Body of pancreas (tissue), 4 donors: Measurements from ENCODE around the gene GALNT7. TPM values are rescaled to one million over a fixed set of nuclear protein-coding genes. Genes with fewer than 3 reads are reported as not detected.
A peak's percentile ranks its signal among the peaks of the same experiment; 100 is the strongest.

Experiments used
- ATAC-seq: fragments of 150-250 bp; one replicate; pipeline ENCODE4 v1.9.1; 2016
- DNase-seq, 4 donors: peaks; one replicate each; pipeline ENCODE4 v3.0.0-alpha.2; 2019
- H3K27ac ChIP-seq, 4 donors: fragments of 200-600 bp; sonication (generic); 1 replicate in 3 of 4; 2 replicates in 1 of 4; pipeline versions ENCODE4 v1.5.1 to v1.6.1; 2016 to 2019; ENCODE audit warnings: mild to moderate bottlenecking in 1 of 4, mixed read lengths in 1 of 4, moderate library complexity in 1 of 4
- H3K27me3 ChIP-seq, 2 donors: fragments of 200-600 bp; sonication (generic); one replicate each; pipeline ENCODE4 v1.6.0; 2016; ENCODE audit warnings: mild to moderate bottlenecking in 1 of 2
- H3K36me3 ChIP-seq, 2 donors: fragments of 200-600 bp; sonication (generic); replicated peaks in 1 of 2; 2 replicates each; pipeline ENCODE4 v1.5.1; 2016; ENCODE audit warnings: low read depth in 2 of 2; ENCODE audit not compliant: insufficient read depth in 1 of 2
- H3K4me1 ChIP-seq: fragments of 200-600 bp; sonication (generic); one replicate; pipeline ENCODE4 v1.6.0; 2016
- H3K4me3 ChIP-seq, 2 donors: fragments of 200-600 bp; sonication (generic); 1 replicate in 1 of 2; 2 replicates in 1 of 2; pipeline ENCODE4 v1.5.1; 2016 to 2019
- H3K9me3 ChIP-seq, 3 donors: fragments of 200-600 bp; sonication (generic); 1 replicate in 2 of 3; 2 replicates in 1 of 3; pipeline ENCODE4 v1.5.1; 2016
- POLR2A ChIP-seq, 3 donors: fragments of 450-650 bp; IDR thresholded peaks; one replicate each; pipeline ENCODE4 v1.6.1; 2016; ENCODE audit warnings: antibody characterized with exemption in 3 of 3, mild to moderate bottlenecking in 2 of 3
- whole genome bisulfite sequencing, 2 donors: methylation state at CpG; one replicate each; pipeline ENCODE4 v1.1.5; 2017; 5-methylcytosine and 5-hydroxymethylcytosine counted together
- intact Hi-C: fragments of 100-400 bp; cut with DNase I; formaldehyde crosslinking; loops from one replicate; pipeline ENCODE4 v1.15.1; 2023
- total RNA-seq, 2 donors: library from RNA; depleted of rRNA; stranded (reverse); fragments of >200 nt; gene quantifications; one replicate each; pipeline ENCODE4 v1.1.0, GENCODE V29; 2016
- TF ChIP-seq, protein P1 (sequence below), 7 experiments: fragments of 450-650 bp in 4 of 7; fragments of 200-600 bp in 3 of 7; sonication (generic) in 3 of 7; IDR thresholded peaks; one replicate each; pipeline ENCODE4 v1.5.1; 2016 to 2019; ENCODE audit warnings: antibody characterized with exemption in 7 of 7

Gene GALNT7
- total RNA-seq, 2 donors from 2014 or later = 20.4 to 32.4 TPM

DNA sequence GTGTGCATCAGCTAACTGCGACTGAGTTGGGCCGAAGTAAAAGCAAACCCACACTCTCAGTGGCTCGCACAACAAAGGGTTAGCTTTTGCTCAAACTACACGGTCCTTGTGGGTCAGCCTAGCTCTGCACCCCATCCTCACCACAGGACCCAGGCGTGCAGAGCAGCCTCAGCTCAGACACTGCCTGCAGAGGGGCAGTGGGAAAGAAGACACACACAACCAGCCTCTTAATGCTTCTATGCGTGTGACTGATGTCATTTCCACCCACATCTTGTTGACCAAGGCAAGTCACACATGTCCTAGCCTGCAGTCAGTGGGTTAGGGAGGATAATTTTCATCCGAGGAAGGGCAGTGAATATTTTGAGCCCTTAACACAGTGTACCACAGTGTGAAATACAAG is 125.1 kb downstream of the GALNT7 start:
- H3K4me1 ChIP-seq = peaks cover 7% of the 10 kb centered on the region
- H3K27me3 ChIP-seq = no peaks in the 10 kb centered on the region
- intact Hi-C loops = no loop called here
- no peak for TF ChIP-seq POLR2A (IDR thresholded peaks at IDR 0.05)
- TF ChIP-seq, protein P1, sequence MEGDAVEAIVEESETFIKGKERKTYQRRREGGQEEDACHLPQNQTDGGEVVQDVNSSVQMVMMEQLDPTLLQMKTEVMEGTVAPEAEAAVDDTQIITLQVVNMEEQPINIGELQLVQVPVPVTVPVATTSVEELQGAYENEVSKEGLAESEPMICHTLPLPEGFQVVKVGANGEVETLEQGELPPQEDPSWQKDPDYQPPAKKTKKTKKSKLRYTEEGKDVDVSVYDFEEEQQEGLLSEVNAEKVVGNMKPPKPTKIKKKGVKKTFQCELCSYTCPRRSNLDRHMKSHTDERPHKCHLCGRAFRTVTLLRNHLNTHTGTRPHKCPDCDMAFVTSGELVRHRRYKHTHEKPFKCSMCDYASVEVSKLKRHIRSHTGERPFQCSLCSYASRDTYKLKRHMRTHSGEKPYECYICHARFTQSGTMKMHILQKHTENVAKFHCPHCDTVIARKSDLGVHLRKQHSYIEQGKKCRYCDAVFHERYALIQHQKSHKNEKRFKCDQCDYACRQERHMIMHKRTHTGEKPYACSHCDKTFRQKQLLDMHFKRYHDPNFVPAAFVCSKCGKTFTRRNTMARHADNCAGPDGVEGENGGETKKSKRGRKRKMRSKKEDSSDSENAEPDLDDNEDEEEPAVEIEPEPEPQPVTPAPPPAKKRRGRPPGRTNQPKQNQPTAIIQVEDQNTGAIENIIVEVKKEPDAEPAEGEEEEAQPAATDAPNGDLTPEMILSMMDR (IDR thresholded peaks at IDR 0.05) = no peak
- H3K36me3 ChIP-seq = peaks cover 0 to 2% of the 10 kb centered on the region in 2 donors
- no peak overlapping the region for H3K4me3 ChIP-seq
- H3K9me3 ChIP-seq = no peaks in the 10 kb centered on the region
- DNase-seq (no peak), ATAC-seq (no peak)
- WGBS, 2 donors = 86 to 91% methylated on average over 7 of the region's 7 CpGs
- H3K27ac ChIP-seq = no peak overlapping the region

DNA sequence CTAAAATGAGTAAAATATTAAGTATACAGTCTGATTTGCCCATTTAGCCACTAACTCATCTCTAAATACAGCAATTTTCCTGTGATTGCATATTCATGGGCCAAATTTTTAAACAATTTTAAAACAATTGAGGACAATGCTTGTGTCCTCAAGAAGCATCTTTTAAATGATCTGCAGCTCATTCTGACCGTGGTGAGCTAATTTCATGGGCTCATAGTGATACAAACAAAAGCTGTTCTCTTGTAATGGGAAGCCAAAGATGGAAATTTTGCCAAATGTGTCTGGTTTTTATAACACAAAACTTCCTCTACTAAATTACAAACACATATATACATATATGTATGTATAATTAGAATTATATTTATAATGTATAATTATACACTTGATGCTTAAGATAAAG is 125.8 kb downstream of the GALNT7 start:
- peaks cover 0 to 2% of the 10 kb centered on the region in 2 donors for H3K36me3 ChIP-seq
- no peak for ATAC-seq
- TF ChIP-seq, protein P1 (IDR thresholded peaks at IDR 0.05) = no peak
- no peak for TF ChIP-seq POLR2A (IDR thresholded peaks at IDR 0.05)
- H3K9me3 ChIP-seq = no peaks in the 10 kb centered on the region
- intact Hi-C loops = no loop called here
- no peaks in the 10 kb centered on the region for H3K27me3 ChIP-seq
- H3K4me1 ChIP-seq = peaks cover 3% of the 10 kb centered on the region
- H3K4me3 ChIP-seq = no peak overlapping the region
- no peak for DNase-seq
- 92 to 93% methylated on average over 1 of the region's 1 CpG for WGBS, 2 donors
- no peak overlapping the region for H3K27ac ChIP-seq

DNA sequence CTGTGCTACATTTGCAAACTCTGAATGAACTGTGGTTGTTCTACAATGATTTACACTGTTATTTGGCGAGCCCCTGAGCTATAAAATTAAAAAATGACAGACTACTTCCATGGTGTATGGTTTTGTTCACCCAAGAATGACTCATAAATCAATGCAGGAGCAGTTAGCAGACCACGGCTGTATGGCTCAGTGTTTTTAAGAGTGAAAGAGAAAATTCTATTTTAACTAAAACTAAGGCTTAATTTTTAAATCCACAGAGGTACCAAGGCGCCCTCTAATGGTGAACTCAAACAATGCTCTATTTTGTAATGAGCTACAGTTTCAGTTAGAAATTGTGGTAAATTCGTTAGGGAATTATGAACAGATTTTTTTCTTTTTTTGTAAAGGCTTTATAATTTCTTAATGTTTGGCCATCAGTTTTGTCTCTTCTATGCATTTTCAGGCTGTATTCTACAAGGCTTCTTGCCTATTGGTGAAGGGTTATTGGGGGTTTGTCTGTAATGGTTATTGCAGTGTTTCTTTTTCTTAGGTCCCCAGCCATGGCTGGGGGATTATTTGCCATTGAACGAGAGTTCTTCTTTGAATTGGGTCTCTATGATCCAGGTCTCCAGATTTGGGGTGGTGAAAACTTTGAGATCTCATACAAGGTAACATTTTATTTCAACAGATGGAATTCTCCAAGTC is 133.0 kb downstream of the GALNT7 start:
- WGBS, 2 donors = 20 to 23% methylated on average over 5 of the region's 5 CpGs
- H3K27ac ChIP-seq = no peak overlapping the region
- ATAC-seq (no peak), DNase-seq (peak in 1 of 4 donors; percentile 17)
- H3K36me3 ChIP-seq = peaks cover 0 to 4% of the 10 kb centered on the region in 2 donors
- intact Hi-C loops = loop anchor here (10.0 kb wide), 1 partner anchor 287 kb away; no protein-coding TSS in a partner anchor
- no peaks in the 10 kb centered on the region for H3K4me1 ChIP-seq
- no peaks in the 10 kb centered on the region for H3K27me3 ChIP-seq
- H3K9me3 ChIP-seq = no peaks in the 10 kb centered on the region
- no peak overlapping the region for H3K4me3 ChIP-seq
- no peak for TF ChIP-seq POLR2A (IDR thresholded peaks at IDR 0.05)
- TF ChIP-seq, protein P1 (IDR thresholded peaks at IDR 0.05) = peak; percentile 53 to 76 (median 73)

DNA sequence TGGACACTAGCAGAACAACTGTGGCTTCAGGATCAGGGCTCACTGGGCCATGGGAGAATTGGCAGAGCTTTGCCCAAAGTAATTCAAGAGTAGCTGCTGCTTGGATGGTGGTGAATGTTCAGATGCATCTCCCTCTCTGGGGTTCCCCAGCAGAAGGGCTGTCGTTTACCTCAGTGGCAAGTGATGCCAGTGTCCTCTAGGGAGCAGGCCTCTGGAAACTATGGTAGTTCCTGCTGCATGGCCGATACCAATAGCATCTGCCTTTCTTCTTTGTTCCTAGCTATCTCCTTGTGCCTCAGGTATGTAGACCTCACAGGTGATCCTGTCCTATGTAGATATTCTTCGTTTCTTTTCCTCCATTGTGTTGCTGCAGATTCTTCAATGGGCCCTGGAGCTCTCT is 139.2 kb downstream of the GALNT7 start:
- H3K4me1 ChIP-seq = no peaks in the 10 kb centered on the region
- TF ChIP-seq, protein P1 (IDR thresholded peaks at IDR 0.05) = no peak
- no peak for TF ChIP-seq POLR2A (IDR thresholded peaks at IDR 0.05)
- H3K27me3 ChIP-seq = no peaks in the 10 kb centered on the region
- H3K4me3 ChIP-seq = no peak overlapping the region
- H3K36me3 ChIP-seq = peaks cover 0 to 2% of the 10 kb centered on the region in 2 donors
- ATAC-seq = no peak
- DNase-seq = no peak
- H3K27ac ChIP-seq = no peak overlapping the region
- H3K9me3 ChIP-seq = no peaks in the 10 kb centered on the region
- WGBS, 2 donors = 83 to 95% methylated on average over 3 of the region's 3 CpGs
- intact Hi-C loops = loop anchor here (10.0 kb wide), 1 partner anchor 293 kb away; no protein-coding TSS in a partner anchor

DNA sequence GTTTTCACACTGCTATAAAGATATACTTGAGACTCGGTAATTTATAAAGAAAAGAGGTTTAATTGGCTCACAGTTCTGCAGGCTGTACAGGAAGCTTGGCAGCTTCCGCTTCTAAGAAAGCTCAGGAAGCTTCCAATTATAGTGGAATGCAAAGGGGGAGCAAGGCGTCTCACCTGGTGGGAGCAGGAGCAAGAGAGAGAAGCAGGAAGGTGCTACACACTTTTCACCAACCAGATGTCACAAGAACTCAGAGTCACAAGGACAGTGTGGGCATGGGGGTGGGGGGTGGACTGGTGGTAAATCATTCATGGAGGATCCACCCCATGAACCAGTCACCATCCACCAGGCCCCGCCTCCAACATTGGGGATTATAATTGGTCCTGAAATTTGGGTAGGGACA is 142.8 kb downstream of the GALNT7 start:
- intact Hi-C loops = no loop called here
- Histone ChIP-seq H3K27me3 (no peaks in the 10 kb centered on the region), H3K36me3 (no peaks in the 10 kb centered on the region), H3K27ac (no peak overlapping the region), H3K9me3 (no peaks in the 10 kb centered on the region), H3K4me3 (no peak overlapping the region), H3K4me1 (no peaks in the 10 kb centered on the region)
- WGBS, 2 donors = 85 to 96% methylated on average over 4 of the region's 4 CpGs
- no peak for ATAC-seq
- no peak for TF ChIP-seq POLR2A (IDR thresholded peaks at IDR 0.05)
- TF ChIP-seq, protein P1 (IDR thresholded peaks at IDR 0.05) = no peak
- DNase-seq = no peak
